Measurements from ENCODE around the gene ADAP2. TPM values are rescaled to one million over a fixed set of nuclear protein-coding genes. Genes with fewer than 3 reads are reported as not detected.
"Not testable (repeated sequence)": the region's sequence is repeated elsewhere in the genome, so short reads cannot be mapped to it uniquely, and the experiment has no call there.

The ADAP2 gene
- polyA plus RNA-seq, 4 donors = 0.89 to 6.1 (median 4.2) TPM

DNA sequence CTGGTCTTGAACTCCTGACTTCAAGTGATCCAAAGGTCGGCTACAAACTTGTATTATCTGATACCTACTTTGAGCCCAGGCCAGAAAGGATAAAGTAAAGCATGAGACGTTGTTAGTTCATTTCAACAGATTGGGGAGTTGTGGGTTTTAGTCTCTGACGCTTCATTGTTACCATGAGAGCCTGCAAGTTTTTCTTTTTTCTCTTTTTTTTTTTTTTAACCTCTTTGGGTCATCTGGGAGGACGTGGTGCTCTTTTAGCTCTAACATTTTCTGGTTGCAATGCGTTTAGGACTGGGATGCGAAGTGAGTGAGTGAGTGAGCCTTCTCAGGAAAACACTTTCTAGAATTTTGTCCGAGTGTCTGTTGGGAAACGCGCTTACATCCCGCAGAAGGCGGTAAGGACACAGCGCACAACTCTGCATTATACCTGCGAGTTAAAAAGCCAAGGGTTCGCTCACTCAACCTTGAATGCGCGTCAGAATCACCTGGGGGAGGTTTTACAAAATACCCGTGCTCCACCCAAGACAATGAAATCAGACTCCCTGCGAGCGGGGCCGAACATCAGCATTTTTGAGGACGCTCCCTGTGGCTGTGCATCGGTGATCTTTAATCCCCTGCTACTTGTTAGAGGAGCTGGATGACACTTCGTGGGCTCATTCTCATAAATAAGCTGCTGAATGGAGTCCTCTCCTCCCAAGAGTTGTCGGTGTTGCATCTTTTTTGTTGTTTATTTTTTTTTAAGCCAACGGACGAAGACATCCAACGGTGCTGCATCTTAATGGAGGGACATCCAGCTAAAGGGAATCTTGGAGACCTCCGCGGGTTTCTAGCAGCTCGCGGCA lies 48.5 kb downstream of the ADAP2 start:
- Histone ChIP-seq H3K36me3 (ENCODE audit: control insufficient read depth in 3 of 3, insufficient read depth in 2 of 3, low read depth in 1 of 3, low read length in 3 of 3) (no peaks in the 10 kb centered on the region), H3K4me1 (ENCODE audit: control insufficient read depth in 3 of 3, insufficient read depth in 2 of 3, low read depth in 1 of 3, low read length in 2 of 3) (peaks cover 0 to 8% (median 0%) of the 10 kb centered on the region in 3 donors), H3K4me3 (ENCODE audit: low read depth in 1 of 3, low read length in 3 of 3) (peak overlapping the region; percentile 70 to 93 (median 72)), H3K27ac (ENCODE audit: low read depth in 1 of 3, low read length in 2 of 3) (peak overlapping the region; percentile 95 to 100 (median 95)), H3K9me3 (ENCODE audit: control insufficient read depth in 2 of 2, insufficient read depth in 1 of 2, low read depth in 1 of 2, low read length in 1 of 2) (peaks cover 0 to 5% of the 10 kb centered on the region in 2 donors), H3K27me3 (ENCODE audit: control insufficient read depth in 3 of 3, insufficient read depth in 3 of 3, low read length in 3 of 3) (no peaks in the 10 kb centered on the region)
- 3 to 9% (median 9%) methylated on average over 31 of the region's 31 CpGs for WGBS, 3 donors
- peak in 1 of 2 donors; percentile 46 for DNase-seq
- FAIRE-seq = no peak

DNA sequence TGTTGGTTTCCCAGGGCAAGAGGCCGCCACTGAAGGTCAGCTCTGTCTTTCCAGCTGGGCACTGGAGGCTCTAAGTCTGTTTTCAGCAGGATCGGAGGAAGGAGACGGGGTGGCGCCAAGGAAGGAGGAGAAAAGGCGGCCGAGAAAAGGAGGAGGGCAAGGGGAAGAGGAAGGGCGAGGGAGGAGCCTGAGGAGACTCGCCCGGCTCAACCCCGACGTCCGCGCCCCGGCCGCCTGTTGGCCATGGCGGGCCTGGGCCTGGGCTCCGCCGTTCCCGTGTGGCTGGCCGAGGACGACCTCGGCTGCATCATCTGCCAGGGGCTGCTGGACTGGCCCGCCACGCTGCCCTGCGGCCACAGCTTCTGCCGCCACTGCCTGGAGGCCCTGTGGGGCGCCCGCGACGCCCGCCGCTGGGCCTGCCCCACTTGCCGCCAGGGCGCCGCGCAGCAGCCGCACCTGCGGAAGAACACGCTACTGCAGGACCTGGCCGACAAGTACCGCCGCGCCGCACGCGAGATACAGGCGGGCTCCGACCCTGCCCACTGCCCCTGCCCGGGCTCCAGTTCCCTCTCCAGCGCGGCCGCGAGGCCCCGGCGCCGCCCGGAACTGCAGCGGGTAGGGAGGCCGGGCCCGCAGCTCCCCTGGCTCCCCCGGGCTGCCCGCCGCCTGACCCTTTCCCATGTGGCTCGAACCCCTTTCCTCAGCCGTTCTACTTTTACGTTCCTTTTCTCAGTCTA lies 49.3 kb downstream of the ADAP2 start, which contains the start of gene RNF135:
RNF135 (plus strand) TSS at position 209 of the 737 bp plus-strand sequence; CDS start at position 244, 35 bp downstream.
- peaks cover 0 to 4% (median 0%) of the 10 kb centered on the region in 3 donors for H3K36me3 ChIP-seq (ENCODE audit: control insufficient read depth in 3 of 3, insufficient read depth in 2 of 3, low read depth in 1 of 3, low read length in 3 of 3)
- H3K4me1 ChIP-seq (ENCODE audit: control insufficient read depth in 3 of 3, insufficient read depth in 2 of 3, low read depth in 1 of 3, low read length in 2 of 3) = peaks cover 0 to 8% (median 0%) of the 10 kb centered on the region in 3 donors
- no peaks in the 10 kb centered on the region for H3K27me3 ChIP-seq (ENCODE audit: control insufficient read depth in 3 of 3, insufficient read depth in 3 of 3, low read length in 3 of 3)
- WGBS, 3 donors = 0% methylated on average over 52 to 66 of the region's 66 CpGs
- DNase-seq (peak; percentile 90 to 93), FAIRE-seq (no peak)
- peaks cover 0 to 9% of the 10 kb centered on the region in 2 donors for H3K9me3 ChIP-seq (ENCODE audit: control insufficient read depth in 2 of 2, insufficient read depth in 1 of 2, low read depth in 1 of 2, low read length in 1 of 2)
- peak within 1 kb of the TSS; percentile 70 to 93 (median 72) for H3K4me3 ChIP-seq (ENCODE audit: low read depth in 1 of 3, low read length in 3 of 3)
- peak within 1 kb of the TSS; percentile 95 to 100 (median 95) for H3K27ac ChIP-seq (ENCODE audit: low read depth in 1 of 3, low read length in 2 of 3)

DNA sequence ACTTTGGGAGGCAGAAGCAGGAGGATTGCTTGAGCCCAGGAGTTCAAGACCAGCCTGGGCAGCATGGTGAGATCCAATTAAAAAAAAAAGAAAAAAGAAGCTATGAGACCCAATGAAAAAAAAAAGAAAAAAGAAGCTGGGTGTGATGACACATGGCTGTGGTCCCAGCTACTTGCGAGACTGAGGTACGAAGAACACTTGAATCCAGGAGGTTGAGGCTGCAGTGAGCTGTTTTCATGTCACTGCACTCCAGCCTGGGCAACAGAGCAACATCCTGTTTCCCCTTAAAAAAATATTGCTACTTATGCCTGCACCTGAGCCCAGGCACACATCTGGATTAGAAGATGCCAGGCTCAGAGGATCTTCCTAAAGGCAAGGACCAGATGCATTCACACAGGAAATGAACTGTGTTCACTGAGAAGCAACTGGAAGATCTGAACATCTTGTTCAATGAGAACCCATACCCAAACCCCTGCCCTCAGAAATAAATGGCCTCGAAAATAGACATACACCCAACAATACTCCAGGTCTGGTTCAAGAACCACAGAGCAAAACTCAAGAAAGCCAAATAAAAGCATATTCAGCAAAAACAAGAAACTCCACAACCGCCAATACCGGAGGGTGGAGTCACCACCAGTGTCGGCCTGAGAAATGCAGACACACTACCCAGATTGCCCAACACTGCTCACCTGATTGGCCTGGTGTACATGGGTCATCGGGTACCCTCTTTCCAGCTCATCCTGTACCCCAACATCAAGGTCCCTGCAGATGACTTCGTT lies 53.5 kb downstream of the ADAP2 start:
- DNase-seq (no peak), FAIRE-seq (no peak)
- H3K27ac ChIP-seq (ENCODE audit: low read depth in 1 of 3, low read length in 2 of 3) = no peak overlapping the region
- H3K36me3 ChIP-seq (ENCODE audit: control insufficient read depth in 3 of 3, insufficient read depth in 2 of 3, low read depth in 1 of 3, low read length in 3 of 3) = peaks cover 0 to 4% (median 0%) of the 10 kb centered on the region in 3 donors
- peaks cover 0 to 9% of the 10 kb centered on the region in 2 donors for H3K9me3 ChIP-seq (ENCODE audit: control insufficient read depth in 2 of 2, insufficient read depth in 1 of 2, low read depth in 1 of 2, low read length in 1 of 2)
- 92 to 97% (median 94%) methylated on average over 8 of the region's 8 CpGs for WGBS, 3 donors
- H3K4me1 ChIP-seq (ENCODE audit: control insufficient read depth in 3 of 3, insufficient read depth in 2 of 3, low read depth in 1 of 3, low read length in 2 of 3) = peaks cover 0 to 8% (median 0%) of the 10 kb centered on the region in 3 donors
- no peak overlapping the region for H3K4me3 ChIP-seq (ENCODE audit: low read depth in 1 of 3, low read length in 3 of 3)
- no peaks in the 10 kb centered on the region for H3K27me3 ChIP-seq (ENCODE audit: control insufficient read depth in 3 of 3, insufficient read depth in 3 of 3, low read length in 3 of 3)

DNA sequence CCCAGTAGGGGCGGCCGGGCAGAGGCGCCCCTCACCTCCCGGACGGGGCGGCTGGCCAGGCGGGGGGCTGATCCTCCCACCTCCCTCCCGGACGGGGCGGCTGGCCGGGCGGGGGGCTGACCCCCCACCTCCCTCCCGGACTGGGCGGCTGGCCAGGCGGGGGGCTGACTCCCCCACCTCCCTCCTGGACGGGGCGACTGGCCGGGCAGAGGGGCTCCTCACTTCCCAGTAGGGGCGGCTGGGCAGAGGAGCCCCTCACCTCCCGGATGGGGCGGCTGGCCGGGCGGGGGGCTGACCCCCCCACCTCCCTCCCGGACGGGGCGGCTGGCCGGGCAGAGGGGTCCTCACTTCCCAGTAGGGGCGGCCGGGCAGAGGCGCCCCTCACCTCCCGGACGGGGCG lies 58.2 kb downstream of the ADAP2 start:
- H3K36me3 ChIP-seq (ENCODE audit: control insufficient read depth in 3 of 3, insufficient read depth in 2 of 3, low read depth in 1 of 3, low read length in 3 of 3); H3K4me1 ChIP-seq (ENCODE audit: control insufficient read depth in 3 of 3, insufficient read depth in 2 of 3, low read depth in 1 of 3, low read length in 2 of 3); H3K27me3 ChIP-seq (ENCODE audit: control insufficient read depth in 3 of 3, insufficient read depth in 3 of 3, low read length in 3 of 3); H3K27ac ChIP-seq (ENCODE audit: low read depth in 1 of 3, low read length in 2 of 3); DNase-seq; FAIRE-seq; H3K4me3 ChIP-seq (ENCODE audit: low read depth in 1 of 3, low read length in 3 of 3): not testable (repeated sequence)
- 98% methylated on average over 23 of the region's 33 CpGs; no CpG with 5 or more reads in 2 of the 3 donors for WGBS, 3 donors
- peaks cover 0 to 10% of the 10 kb centered on the region in 2 donors for H3K9me3 ChIP-seq (ENCODE audit: control insufficient read depth in 2 of 2, insufficient read depth in 1 of 2, low read depth in 1 of 2, low read length in 1 of 2)

DNA sequence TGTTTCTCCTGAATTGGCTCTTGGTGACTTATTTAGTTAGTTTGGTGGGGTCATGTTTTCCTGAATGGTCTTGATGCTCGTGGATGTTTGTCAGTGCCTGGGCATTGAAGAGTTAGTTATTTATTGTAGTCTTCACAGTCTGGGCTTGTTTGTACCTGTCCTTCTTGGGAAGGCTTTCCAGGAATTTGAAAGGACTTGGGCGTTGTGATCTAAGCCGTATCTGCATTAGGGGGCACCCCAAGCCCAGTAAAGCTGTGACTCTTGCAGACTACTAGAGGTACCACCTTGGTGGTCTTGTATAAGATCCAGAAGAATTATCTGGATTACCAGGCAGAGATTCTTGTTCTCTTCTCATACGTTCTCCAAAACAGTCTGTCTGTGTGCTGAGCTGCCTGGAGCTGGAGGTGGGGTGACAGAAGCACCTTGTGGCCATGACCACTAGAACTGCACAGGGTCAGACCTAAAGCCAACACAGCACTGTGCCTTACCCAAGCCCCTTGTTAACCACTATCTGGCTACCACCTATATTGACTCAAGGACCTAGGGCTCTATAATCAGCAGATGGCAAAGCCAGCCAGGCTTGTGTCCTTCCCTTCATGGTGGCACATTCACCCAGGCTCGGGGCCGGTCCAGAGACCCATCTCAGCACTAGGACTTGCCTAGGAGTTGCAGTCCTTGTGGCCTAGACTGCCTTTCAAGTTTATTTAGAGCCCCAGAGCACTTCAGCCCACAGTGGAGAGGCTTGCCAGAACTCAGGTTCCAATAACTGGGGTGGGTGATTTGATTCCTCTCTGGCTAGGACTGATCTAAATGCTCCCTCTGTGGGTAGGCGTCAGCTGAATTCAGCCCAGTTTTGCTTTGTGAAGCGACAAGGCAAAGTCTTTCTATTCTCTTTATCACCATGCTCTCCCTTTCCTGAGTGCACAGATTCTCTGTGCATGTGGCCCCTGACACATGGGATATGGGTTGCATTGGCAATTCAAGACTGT lies 60.1 kb downstream of the ADAP2 start:
- H3K36me3 ChIP-seq (ENCODE audit: control insufficient read depth in 3 of 3, insufficient read depth in 2 of 3, low read depth in 1 of 3, low read length in 3 of 3) = peaks cover 0 to 8% (median 5%) of the 10 kb centered on the region in 3 donors
- no peaks in the 10 kb centered on the region for H3K27me3 ChIP-seq (ENCODE audit: control insufficient read depth in 3 of 3, insufficient read depth in 3 of 3, low read length in 3 of 3)
- peaks cover 0 to 7% of the 10 kb centered on the region in 2 donors for H3K9me3 ChIP-seq (ENCODE audit: control insufficient read depth in 2 of 2, insufficient read depth in 1 of 2, low read depth in 1 of 2, low read length in 1 of 2)
- H3K4me3 ChIP-seq (ENCODE audit: low read depth in 1 of 3, low read length in 3 of 3) = no peak overlapping the region
- FAIRE-seq (no peak), DNase-seq (no peak)
- H3K27ac ChIP-seq (ENCODE audit: low read depth in 1 of 3, low read length in 2 of 3) = no peak overlapping the region
- H3K4me1 ChIP-seq (ENCODE audit: control insufficient read depth in 3 of 3, insufficient read depth in 2 of 3, low read depth in 1 of 3, low read length in 2 of 3) = no peaks in the 10 kb centered on the region
- WGBS, 3 donors = 84 to 86% (median 85%) methylated on average over 8 of the region's 8 CpGs

DNA sequence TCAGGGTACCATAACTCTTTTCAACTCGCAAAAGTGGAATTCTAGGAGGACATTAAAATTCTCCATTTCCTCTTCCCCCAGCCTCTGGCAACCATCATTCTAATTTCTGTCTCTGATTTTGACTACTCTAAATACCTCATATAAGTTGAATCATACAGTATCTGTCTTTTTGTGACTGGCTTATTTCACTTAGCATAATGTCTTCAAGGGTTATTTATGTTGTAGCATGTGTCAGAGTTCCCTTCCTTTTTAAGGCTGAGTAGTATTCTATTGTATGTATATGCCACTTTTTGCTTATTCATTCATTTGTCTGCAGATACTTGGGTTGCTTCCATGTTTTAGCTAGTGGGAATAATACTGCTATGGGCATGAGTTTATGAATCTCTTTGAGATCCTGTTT lies 61.1 kb downstream of the ADAP2 start:
- DNase-seq (no peak), FAIRE-seq (no peak)
- Histone ChIP-seq H3K4me3 (ENCODE audit: low read depth in 1 of 3, low read length in 3 of 3) (no peak overlapping the region), H3K36me3 (ENCODE audit: control insufficient read depth in 3 of 3, insufficient read depth in 2 of 3, low read depth in 1 of 3, low read length in 3 of 3) (peaks cover 0 to 14% (median 6%) of the 10 kb centered on the region in 3 donors), H3K9me3 (ENCODE audit: control insufficient read depth in 2 of 2, insufficient read depth in 1 of 2, low read depth in 1 of 2, low read length in 1 of 2) (peaks cover 0 to 7% of the 10 kb centered on the region in 2 donors), H3K27me3 (ENCODE audit: control insufficient read depth in 3 of 3, insufficient read depth in 3 of 3, low read length in 3 of 3) (no peaks in the 10 kb centered on the region), H3K27ac (ENCODE audit: low read depth in 1 of 3, low read length in 2 of 3) (no peak overlapping the region), H3K4me1 (ENCODE audit: control insufficient read depth in 3 of 3, insufficient read depth in 2 of 3, low read depth in 1 of 3, low read length in 2 of 3) (no peaks in the 10 kb centered on the region)
- WGBS, 3 donors = 85 to 97% (median 94%) methylated on average over 1 of the region's 1 CpG

DNA sequence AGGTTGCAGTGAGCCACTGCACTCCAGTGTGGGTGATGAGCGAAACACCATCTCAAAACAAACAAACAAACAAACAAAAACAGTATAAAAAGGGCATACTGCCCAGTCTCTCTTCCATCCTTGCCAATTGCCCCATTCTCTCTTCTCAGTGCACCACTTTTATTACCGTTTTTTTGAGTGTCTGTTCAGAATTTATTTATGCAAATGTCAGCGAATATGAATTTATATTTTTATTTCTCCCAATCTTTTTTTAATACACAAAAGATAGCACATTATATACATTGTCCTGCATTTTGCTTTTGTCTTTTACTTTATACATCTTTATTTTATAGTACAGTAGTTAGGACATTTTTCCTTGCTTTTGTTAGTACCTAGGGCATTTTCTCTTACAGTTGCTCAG lies 68.7 kb downstream of the ADAP2 start:
- no peak for FAIRE-seq
- WGBS, 3 donors = 91 to 98% (median 98%) methylated on average over 3 of the region's 3 CpGs
- Histone ChIP-seq H3K4me1 (ENCODE audit: control insufficient read depth in 3 of 3, insufficient read depth in 2 of 3, low read depth in 1 of 3, low read length in 2 of 3) (no peaks in the 10 kb centered on the region), H3K27me3 (ENCODE audit: control insufficient read depth in 3 of 3, insufficient read depth in 3 of 3, low read length in 3 of 3) (no peaks in the 10 kb centered on the region), H3K9me3 (ENCODE audit: control insufficient read depth in 2 of 2, insufficient read depth in 1 of 2, low read depth in 1 of 2, low read length in 1 of 2) (no peaks in the 10 kb centered on the region), H3K36me3 (ENCODE audit: control insufficient read depth in 3 of 3, insufficient read depth in 2 of 3, low read depth in 1 of 3, low read length in 3 of 3) (peaks cover 0 to 37% (median 2%) of the 10 kb centered on the region in 3 donors), H3K4me3 (ENCODE audit: low read depth in 1 of 3, low read length in 3 of 3) (no peak overlapping the region), H3K27ac (ENCODE audit: low read depth in 1 of 3, low read length in 2 of 3) (no peak overlapping the region)
- no peak for DNase-seq

Data from small intestine (tissue), 7 donors.